Fibroblast of villous mesenchyme (primary cell): Measurements from ENCODE around the gene SLC45A3. TPM values are rescaled to one million over a fixed set of nuclear protein-coding genes. Genes with fewer than 3 reads are reported as not detected.

ENCODE experiments used
- DNase-seq: peaks from one replicate; pipeline ENCODE4 v3.0.0-alpha.2; 2010; ENCODE audit warnings: low read depth
- H3K4me3 ChIP-seq: 2 replicates; pipeline ENCODE4 v1.5.1; 2011; ENCODE audit warnings: low read depth, mild to moderate bottlenecking, low read length
- CTCF ChIP-seq: IDR thresholded peaks from 2 replicates; pipeline ENCODE4 v1.5.1; 2012; ENCODE audit warnings: low read depth, mild to moderate bottlenecking, low read length; ENCODE audit not compliant: insufficient read depth
- total RNA-seq: library from RNA; depleted of rRNA; stranded (reverse); fragments of >200 nt; gene quantifications from 2 replicates; pipeline ENCODE4 v1.2.3, GENCODE V29; 2012

SLC45A3 gene
- total RNA-seq, 1 donor: 5.2 TPM

- no peak for TF ChIP-seq CTCF
- no peak overlapping the region for H3K4me3 ChIP-seq
- no peak for DNase-seq
These were observed 29.3 kb upstream of the SLC45A3 start for GRCh38 chr1:205709640-205710039.

GRCh38 chr1:205709059-205709398 lies 28.7 kb upstream of the SLC45A3 start:
- TF ChIP-seq CTCF: no peak

GRCh38 chr1:205706601-205707502 lies 26.5 kb upstream of the SLC45A3 start:
- H3K4me3 ChIP-seq: no peak overlapping the region
- no peak for TF ChIP-seq CTCF
- DNase-seq: peak; percentile 61

More at GRCh38 chr1:205709059-205709398, 28.7 kb upstream of the SLC45A3 start:
- DNase-seq: peak; percentile 58
- no peak overlapping the region for H3K4me3 ChIP-seq

- DNase-seq: no peak
- TF ChIP-seq CTCF: no peak
- no peak overlapping the region for H3K4me3 ChIP-seq
These were observed 24.6 kb upstream of the SLC45A3 start for GRCh38 chr1:205704903-205705302.

DNA sequence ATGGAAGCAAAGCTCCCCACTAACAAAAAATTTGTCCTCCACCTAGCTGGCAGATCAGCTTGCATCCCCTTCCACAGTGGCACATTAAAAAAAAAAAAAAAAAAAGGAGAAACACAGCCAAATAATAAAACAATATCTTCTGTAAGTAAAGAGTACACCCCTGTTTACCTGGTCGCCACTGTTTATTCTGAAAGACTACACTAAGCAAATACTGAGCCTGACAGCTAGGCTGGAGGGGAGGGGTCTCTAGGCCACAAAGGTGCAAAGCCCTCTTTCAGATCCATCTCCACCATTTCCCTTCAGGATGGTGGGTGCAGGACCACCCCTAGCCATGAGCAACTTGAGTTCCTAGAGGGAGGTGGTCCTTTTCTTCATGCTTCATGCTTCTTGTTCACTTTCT lies 22.8 kb upstream of the SLC45A3 start:
- no peak for TF ChIP-seq CTCF
- no peak overlapping the region for H3K4me3 ChIP-seq
- no peak for DNase-seq

GRCh38 chr1:205701891-205702290 lies 21.6 kb upstream of the SLC45A3 start:
- H3K4me3 ChIP-seq: no peak overlapping the region
- no peak for DNase-seq
- TF ChIP-seq CTCF: no peak
